Non-pigmented ciliary epithelial cell (primary cell): Measurements from ENCODE around the gene ADAMTS16.
A peak's percentile ranks its signal among the peaks of the same experiment; 100 is the strongest.

ENCODE experiments used
- DNase-seq: peaks from one replicate; pipeline ENCODE4 v3.0.0-alpha.2; 2010; ENCODE audit warnings: low read depth

The ADAMTS16 gene

DNA sequence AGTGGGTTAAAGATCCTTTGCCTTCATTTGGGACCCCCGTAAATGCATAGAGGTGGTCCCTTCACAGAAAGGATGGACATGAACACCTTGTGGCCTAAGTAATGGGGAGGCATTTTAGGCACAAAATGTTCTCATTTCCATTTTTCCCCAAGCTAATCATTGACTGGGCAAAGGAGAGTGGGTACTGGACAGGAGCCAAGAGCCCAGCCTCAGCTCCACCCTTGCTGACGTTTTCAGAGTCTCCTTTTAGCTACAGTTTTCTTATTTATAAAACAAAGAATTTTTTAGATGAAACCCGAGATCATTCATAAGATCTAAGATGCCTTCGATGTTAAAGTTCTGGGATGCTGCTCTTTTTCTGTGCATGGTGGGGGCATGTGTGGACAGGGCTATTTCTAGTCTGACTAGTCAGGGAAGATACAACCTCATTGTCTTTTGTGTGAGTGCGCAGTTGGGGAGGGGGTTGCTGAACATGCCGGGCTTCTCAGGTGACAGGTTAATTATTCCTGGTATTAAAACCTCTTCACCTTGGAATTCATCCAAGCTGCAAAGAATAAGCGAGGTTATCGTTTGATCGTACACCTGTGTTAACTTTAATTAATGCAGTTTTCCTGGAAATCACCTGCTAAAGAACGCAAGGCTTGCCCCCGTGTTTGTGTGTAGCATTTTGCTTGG lies 48.4 kb downstream of the ADAMTS16 start:
- no peak for DNase-seq

DNA sequence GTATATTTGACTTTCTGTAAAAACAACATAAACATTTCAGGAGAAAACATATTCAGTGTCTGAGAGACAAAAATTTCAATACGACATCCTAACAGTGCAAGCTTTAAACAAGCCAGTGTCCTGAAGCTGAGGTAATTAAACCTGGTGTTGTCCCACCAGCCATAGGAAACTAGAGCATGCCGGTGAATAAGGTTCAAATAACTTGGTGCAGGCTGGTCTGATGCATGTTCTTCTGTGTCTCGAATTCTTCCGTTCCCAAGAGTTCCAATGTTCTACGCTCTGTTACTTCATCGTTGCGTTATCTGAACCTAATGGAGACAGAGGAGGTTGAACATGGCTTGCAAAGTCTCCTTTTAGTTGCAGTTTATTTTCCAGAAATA lies 48.9 kb downstream of the ADAMTS16 start:
- no peak for DNase-seq

DNA sequence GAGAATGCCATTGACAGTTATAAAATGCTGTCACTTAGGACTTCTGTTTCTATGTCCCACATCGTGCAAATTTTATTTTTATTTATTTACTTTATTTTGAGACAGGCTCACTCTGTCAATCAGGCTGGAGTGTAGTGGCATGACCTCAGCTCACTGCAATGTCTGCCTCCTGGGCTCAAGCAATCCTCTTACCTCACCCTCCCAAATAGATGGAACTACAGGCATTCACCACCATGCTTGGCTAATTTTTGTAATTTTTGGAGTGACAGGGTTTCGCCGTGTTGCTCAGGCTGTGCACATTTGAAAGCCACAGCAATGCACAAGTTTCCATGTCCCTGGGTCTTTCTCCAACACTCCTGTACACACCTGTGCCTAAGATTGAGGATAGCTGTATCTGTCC lies 51.8 kb downstream of the ADAMTS16 start:
- no peak for DNase-seq

DNA sequence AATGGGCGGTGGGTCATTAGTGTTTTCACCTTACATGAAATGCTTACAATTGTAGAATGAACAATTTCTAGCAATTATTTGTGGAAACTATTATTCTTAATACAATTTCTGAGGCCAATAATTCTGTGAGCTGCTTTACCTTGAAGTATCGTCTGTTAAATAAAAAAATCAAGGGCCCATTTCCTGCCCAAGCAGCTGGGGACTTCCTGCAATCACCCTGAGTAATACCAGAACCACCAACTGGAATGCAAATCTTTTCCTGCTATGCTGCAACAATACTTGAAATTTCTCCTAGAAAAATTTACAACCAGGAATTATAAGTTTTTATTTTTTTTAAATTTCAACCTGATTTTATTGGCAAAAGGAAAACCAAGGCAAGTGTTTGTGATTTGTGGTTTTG lies 52.6 kb downstream of the ADAMTS16 start:
- no peak for DNase-seq

DNA sequence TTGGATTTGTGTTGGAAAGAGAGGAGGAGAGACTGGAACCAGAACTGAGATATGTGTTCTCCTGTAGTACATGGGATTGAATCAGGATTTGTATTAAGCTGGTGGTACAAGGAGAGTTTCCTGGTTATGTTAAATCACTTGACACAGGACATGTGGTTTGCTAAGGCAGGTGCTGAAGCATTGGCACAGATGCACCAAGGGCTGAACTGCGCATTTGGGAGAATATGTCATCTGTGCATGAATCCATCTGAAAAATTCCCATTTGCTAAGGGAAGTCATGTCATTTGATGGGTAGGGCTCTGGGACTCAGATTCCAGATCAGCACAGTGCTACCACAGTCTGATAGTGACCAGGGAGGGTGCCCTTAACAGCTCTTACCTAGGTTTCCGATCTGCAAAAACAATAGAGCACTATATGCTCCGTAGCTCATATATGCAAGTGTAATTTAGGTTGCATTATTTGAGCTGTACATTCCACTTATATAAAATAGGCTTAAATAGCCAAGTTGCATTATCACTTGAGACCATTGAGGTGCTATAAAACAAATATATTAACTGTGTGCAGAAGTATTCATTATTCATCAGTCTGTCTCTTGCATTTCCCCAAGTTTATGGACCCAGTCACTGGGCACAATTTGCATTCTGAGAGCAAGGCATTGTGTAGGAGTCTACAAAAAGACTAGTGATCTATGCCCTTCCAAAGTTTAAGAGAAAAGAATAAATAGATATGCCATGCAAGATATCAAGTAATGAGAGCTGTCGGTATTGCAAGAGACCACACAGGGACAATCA lies 55.2 kb downstream of the ADAMTS16 start:
- no peak for DNase-seq

DNA sequence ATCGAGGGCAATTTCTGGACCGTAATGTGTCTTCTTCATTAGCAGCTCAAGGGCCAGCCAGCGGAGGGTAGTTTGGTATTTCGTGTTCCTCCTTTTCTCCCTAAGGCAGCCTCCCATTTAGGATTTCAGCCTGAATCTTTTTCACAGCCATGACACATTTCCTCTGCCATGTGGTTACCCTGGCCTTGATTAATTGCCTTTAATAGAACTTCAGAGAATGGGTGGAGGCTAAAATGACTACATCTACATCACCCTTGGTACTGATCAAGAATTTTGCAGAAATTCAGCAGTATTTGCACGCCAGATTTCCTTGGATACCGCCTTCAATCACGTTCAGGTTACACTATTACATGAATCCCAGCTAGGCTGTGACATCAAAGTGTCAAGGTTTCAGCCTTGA lies 58.0 kb downstream of the ADAMTS16 start:
- no peak for DNase-seq

DNA sequence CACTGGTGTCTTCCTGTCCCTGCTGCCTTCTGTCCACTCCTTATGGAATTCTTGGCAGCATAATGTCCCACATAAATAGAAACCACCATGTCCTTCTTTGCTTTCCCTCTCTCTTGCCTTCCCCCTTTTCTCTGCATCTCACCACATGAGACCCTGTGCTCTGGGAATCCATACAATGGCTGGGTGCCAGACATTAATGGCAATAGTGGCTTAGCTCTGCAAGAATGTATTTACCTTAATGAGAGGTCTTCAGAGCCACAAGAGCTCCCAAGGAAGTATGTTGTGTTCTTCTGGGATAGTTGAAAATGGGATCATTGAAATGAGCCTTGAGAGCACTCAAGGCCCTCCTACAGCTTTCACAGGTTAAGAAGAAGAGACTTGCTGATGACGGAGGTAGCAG lies 58.7 kb downstream of the ADAMTS16 start:
- no peak for DNase-seq

DNA sequence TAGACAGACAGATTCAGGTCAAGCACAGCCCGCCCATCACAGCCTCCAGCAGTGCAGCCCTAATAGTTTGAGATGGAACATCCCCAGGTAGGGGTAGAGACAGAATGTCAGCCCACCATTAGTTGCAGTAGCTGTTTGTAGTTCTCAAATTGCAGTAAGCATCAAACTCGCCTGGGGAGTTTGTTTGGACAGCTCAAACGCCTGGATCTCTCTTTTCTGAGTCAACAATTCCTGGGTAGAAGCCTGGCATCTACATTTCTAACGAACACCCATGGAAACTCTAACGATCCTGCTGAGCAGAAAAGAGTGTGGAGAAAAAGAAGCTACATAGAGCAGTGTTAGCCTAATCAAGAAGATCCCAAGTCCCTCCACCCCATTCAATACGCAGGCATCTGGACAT lies 59.4 kb downstream of the ADAMTS16 start:
- DNase-seq = no peak

DNA sequence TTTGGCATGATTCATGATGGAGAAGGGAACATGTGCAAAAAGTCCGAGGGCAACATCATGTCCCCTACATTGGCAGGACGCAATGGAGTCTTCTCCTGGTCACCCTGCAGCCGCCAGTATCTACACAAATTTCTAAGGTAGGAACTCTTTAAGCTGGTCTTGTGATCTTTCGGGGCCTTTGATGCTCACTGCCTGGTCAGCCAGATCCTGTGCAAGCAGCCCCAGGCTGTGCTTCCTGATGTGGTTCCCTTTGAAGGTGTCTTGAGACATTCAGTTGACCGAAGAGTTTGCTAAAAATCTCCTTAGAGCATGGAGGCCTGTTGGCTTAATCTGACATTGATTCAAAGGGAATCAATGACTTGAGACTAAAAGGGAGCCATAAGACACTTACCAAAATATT lies 60.0 kb downstream of the ADAMTS16 start:
- DNase-seq = no peak

DNA sequence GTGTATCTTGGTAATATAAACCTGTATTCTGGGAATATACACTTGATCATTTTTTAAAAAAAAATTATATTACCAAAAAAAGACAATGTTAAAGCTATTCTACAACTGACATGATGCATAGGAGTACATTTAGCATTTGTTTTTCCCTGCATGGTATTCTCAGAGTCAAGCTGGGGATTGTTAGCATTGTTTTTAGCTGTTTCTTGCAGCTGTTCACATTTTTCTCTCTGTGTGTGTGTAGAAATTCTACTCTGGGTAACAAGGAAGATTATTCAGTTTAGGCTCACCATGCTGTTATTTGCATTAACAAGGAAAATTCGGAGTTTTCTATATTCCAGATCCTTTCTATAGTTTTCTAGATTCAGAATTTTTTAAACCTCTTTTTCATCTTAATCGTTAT lies 62.2 kb downstream of the ADAMTS16 start:
- no peak for DNase-seq

DNA sequence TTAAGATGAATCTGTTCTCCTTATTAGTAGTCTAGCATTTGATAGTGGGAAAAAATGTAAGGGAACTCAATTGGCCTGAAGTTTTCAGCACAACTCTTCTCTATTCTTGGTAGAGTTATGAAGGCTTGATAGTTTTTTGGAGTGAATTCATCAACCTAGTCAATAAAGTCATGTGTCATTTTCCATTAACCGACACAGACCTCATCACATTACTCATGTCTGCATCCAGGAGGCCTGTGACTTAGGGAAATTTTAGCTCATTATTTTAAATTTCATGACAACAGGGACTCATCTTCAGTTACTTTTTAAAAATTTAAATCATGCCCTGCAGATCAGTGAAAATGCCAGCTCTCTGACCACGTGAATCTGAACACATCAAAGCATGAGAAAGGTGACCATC lies 63.3 kb downstream of the ADAMTS16 start:
- no peak for DNase-seq

DNA sequence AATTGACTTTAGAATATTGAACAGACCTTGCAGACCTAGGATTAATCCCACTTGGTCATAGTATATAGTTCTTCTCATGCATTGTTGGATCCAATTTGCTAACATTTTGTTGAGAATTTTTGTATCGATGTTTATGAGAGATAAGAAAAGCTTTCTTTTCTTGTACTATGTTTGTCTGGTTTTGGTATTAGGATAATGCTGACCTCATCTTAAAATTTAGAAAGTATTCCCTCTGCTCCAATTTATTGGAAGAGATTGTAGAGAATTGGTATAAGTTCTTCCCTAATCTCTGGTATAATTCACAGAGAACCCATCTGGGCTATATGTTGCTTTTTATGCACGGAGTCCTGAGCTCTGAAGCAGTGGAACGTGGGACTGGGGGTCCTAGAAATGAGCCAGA lies 67.7 kb downstream of the ADAMTS16 start:
- DNase-seq = no peak

DNA sequence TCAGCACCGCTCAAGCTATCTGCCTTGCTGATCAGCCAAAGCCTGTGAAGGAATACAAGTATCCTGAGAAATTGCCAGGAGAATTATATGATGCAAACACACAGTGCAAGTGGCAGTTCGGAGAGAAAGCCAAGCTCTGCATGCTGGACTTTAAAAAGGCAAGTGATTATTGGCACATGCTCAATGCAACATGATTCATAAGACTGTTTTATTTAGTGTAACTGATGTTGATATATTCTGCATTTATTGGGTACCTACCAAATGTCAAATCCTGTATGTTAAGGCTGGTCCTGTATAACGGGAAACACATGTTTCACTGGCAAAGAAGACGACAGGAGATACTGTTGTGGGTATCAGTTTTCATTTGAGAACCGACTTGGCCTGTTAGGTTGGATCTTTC lies 69.0 kb downstream of the ADAMTS16 start:
- no peak for DNase-seq

DNA sequence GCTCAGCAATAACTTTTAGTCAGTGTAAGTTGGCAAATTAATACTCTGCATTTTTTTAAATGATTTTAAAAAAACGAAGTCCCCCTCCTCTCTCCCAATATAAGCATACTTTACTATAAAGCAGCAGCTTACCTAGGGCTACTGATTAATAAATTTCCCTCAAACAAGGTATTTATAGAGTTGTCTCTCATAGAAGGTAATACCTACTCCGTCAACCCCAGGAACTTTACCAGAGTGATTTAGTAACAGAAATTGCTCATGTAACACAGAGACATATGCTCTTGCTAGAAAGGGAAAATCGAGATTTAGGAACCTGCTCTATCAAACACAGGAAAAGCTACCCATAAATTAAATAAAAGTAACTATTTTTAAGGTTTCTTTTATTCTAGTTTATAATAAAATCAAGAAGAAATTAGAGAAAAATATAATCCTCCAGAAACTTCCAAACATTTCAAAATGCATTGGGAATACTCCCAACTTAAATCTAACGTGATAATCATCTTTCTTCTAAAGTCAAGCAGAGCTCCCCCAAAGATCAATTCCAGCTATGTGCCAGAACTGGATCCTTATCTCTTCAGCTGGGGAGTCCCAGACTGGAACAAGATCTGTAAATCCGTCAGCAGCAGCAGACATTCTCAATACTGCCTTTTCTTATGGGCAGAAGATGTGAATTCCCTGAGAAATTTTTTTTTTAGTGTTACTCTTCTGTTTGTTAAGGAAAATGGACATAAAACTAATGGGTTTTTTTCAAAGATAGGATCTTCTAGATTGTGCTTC lies 69.6 kb downstream of the ADAMTS16 start:
- no peak for DNase-seq

DNA sequence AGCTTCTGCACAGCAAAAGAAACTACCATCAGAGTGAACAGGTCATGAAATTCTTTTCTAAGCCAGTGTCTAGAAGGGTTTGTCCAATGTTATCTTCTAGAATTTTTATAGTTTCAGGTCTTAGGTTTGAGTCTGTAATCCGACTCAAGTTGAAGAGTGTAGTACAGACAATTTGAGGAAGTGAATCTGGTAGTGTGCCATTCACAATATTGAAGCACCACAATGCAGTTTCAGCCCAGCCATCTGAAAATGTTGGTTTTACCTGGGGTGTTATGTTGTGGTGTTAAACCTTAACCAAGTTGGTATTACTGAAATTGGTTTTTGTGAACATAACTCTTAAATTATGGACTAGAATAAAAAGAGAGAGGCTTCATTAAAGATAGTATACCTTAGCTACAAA lies 77.2 kb downstream of the ADAMTS16 start:
- DNase-seq = no peak

DNA sequence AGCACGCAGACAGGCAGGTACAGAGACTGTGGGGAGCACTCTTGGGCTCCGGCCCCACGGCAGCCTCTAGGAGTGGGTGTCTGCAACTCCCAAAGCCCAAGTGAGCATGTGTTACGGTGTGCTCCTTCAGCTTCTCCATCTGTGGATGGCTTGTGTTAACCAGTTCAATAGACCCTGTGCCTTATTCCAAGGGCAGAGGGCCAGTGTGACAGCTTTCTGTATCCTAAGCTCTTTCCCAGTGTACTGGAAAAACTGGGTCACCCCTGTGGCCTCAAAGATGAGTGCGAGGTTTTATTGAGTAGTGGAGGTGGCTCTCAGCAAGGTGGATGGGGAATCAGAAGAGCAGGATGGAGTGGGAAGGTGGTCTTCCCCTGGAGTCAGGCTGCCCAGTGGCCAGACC lies 78.3 kb downstream of the ADAMTS16 start:
- no peak for DNase-seq

DNA sequence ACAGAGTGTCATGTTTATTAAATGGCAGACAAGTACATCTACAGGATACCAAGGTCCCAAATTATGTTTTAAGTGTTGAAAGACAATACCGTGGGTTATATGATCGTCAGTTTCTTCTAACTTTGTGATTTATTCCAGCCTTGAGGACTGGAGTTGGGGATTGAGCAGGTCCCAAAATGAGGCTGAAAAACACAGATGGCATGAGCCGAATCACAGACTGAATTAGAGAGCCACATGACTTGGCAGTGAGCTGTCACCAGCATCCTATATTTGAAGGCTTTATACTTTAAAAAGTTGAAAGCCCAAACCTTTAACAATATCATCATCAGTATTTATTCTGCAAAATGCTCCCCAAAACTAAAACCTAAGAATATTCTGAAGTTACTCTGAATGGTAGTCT lies 79.4 kb downstream of the ADAMTS16 start:
- DNase-seq = no peak

DNA sequence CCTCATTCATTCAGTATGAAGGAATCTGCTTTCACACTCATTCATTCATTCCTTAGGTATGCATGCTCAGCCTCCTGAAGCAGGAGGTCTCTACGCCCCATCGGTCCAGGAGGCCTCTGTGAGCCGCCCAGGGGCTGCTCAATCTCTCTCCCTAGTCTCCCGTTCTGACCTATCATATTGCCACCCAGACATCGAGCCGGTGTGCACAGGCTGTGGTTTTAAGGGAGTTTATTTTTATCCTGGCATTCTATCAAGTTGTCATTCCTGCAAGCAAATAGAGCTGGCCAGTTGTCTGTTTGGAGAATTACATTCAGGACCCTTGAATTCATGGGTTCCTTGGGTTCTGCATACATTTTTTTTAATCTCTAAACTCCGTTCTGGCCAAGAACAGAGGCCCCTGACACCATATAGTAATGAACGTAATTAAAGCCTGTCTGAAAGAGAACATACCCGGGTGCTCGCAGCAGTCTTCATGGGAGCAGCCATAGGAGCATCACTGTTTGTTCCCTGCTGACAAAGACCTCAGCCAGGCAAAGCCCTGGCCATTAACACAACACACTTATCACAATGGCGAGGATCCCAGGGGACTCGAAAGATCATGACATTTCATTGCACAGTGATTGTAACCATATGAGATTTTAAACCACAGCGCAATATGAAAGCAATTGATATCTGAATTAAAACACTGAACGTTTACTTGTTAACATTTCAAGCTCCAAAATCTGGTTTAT lies 80.9 kb downstream of the ADAMTS16 start:
- no peak for DNase-seq

DNA sequence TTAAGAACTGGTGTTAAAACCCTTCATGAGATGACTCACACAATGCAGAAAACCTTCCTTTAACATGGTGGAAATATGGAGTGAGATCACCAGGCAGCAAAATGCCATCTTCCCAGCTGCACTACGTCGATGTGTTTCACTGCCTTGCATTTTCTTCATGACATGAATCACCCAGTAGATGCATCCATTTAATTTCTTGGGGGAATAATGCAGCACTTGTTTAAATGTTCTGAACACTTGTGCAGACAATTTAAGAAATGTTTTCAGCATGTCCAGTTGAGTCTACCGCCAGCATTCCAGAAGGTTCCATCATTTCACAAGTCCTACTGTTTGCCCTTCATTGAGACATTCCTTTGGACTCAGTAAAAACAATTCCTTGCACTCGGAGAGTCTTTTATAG lies 81.6 kb downstream of the ADAMTS16 start:
- DNase-seq = peak; percentile 26

DNA sequence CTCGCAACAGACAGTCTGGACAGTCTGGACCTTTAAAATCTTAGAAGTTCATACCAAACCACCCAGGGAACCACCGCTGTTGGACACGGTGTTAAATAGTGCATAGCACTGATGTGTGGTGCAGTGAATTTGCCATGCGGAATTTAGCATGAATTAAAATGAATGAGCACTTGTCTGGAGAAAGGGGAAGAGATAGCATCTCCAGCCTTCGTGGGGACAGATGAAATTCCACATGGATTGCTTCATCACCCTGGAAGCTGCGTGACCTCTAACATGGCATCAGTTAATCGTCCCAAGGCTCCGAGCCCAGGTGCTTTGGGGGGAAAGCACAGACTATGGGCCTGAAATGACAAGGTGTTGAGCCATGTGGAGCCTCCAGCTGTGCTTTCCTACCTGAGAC lies 91.4 kb downstream of the ADAMTS16 start:
- no peak for DNase-seq

DNA sequence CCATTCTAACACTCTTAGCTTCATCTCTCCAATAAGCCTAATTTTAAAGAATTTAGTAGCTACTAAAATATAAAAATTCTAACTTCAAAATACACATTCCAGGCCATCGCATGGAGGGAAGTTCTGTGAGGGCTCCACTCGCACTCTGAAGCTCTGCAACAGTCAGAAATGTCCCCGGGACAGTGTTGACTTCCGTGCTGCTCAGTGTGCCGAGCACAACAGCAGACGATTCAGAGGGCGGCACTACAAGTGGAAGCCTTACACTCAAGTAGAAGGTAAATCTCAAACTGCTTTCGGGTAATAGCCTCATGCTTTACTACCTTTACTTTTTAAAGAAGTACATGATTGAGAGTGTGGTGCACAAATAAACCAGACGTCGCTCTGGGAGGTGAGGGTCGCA lies 94.8 kb downstream of the ADAMTS16 start:
- no peak for DNase-seq

DNA sequence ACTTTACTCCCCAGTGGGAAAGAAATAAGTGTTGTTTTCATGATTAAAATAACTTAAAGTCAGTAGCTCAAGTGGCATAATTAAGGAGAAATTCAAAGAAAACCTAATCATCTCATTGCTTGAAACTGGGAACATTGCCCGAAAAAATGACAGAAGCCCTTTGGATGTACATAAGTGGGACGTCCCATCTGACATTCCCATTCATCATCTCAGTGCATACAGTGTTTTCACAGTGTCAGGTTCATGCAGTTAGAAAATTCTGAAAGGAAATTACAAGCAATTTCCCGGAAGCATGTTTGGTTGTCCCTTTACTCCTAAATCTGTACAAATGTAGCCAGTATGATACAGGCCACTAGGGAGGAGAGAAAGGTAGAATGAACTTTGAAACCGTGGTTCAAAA lies 95.6 kb downstream of the ADAMTS16 start:
- no peak for DNase-seq

DNA sequence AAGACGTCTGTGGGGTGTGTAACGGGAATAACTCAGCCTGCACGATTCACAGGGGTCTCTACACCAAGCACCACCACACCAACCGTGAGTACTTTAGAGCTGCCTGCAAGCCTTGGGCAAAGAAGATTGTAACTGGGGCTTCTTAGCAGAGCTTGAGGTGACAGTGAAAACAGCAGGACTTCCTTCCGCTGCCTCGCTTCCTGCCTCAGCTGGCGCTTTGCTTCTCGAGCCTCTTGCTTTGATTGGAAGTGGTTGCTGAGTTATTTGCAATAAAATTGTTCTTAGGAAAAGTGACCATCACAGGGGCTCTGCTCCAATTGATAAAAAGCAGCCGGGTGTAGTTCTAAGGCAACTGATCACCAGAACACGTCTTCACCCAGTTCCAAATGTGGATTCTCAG lies 99.1 kb downstream of the ADAMTS16 start:
- DNase-seq = no peak
